Caco-2 (cell line): ENCODE data around the gene IGLL5. TPM values are rescaled to one million over a fixed set of nuclear protein-coding genes. Genes with fewer than 3 reads are reported as not detected.
"Not testable (repeated sequence)": the region's sequence is repeated elsewhere in the genome, so short reads cannot be mapped to it uniquely, and the experiment has no call there.

ENCODE experiments used
- BruUV-seq: library from RNA; stranded (reverse); fragments of 400-500 nt; replicated peaks from 2 replicates; lab custom pipeline; 2021; lab: Mats Ljungman, UMichigan
- CTCF ChIA-PET: fragments of 300-600 bp; sonication (Branson Sonifier 250); formaldehyde crosslinking; loops from one replicate; lab custom pipeline; 2022; ENCODE audit warnings: antibody characterized with exemption; lab: Charles Lee
- POLR2A ChIA-PET: fragments of 300-600 bp; sonication (Branson Sonifier 250); formaldehyde crosslinking; loops from one replicate; lab custom pipeline; 2022; ENCODE audit warnings: antibody characterized with exemption; lab: Charles Lee
- DNase-seq, 2 experiments: peaks; one replicate each; pipeline versions ENCODE4 v3.0.0 to v3.0.0-alpha.2; 2020 to 2022
- H3K27me3 ChIP-seq: replicated peaks from 2 replicates; pipeline ENCODE4 v1.6.0; 2011; ENCODE audit warnings: low read length; ENCODE audit not compliant: control insufficient read depth, insufficient read depth
- H3K36me3 ChIP-seq: 2 replicates; pipeline ENCODE4 v1.5.1; 2011; ENCODE audit warnings: low read length; ENCODE audit not compliant: control insufficient read depth, insufficient read depth
- H3K4me1 ChIP-seq: fragments of 250-450 bp; sonication (Bioruptor Pico); 2 replicates; pipeline ENCODE4 v1.5.1; 2020; ENCODE audit warnings: mild to moderate bottlenecking
- H3K4me3 ChIP-seq: 2 replicates; pipeline ENCODE4 v1.5.1; 2011; ENCODE audit warnings: low read depth, mild to moderate bottlenecking, control low read depth, low read length
- H3K9me3 ChIP-seq: fragments of 250-450 bp; sonication (Bioruptor Pico); 2 replicates; pipeline ENCODE4 v1.5.1; 2020; ENCODE audit warnings: mild to moderate bottlenecking, moderate library complexity
- H3K27ac Mint-ChIP-seq: one replicate; pipeline ENCODE4 v1.8.0; 2022; ENCODE audit warnings: mixed read lengths; ENCODE audit not compliant: unreplicated experiment
- H3K27me3 Mint-ChIP-seq: one replicate; pipeline ENCODE4 v1.8.0; 2022; ENCODE audit warnings: mixed read lengths; ENCODE audit not compliant: insufficient read depth, unreplicated experiment
- H3K36me3 Mint-ChIP-seq: one replicate; pipeline ENCODE4 v1.8.0; 2022; ENCODE audit warnings: mild to moderate bottlenecking, mixed read lengths; ENCODE audit not compliant: insufficient read depth, unreplicated experiment
- H3K4me1 Mint-ChIP-seq: one replicate; pipeline ENCODE4 v1.8.0; 2022; ENCODE audit warnings: low read depth, mixed read lengths; ENCODE audit not compliant: unreplicated experiment
- H3K4me3 Mint-ChIP-seq: one replicate; pipeline ENCODE4 v1.8.0; 2022; ENCODE audit warnings: mild to moderate bottlenecking, moderate library complexity, mixed read lengths; ENCODE audit not compliant: unreplicated experiment
- H3K9me3 Mint-ChIP-seq: one replicate; pipeline ENCODE4 v1.8.0; 2022; ENCODE audit warnings: mixed read lengths; ENCODE audit not compliant: unreplicated experiment
- CTCF ChIP-seq, 2 experiments: fragments of 200-600 bp in 1 of 2; IDR thresholded peaks; 1 replicate in 1 of 2; 2 replicates in 1 of 2; pipeline versions ENCODE4 v1.5.1 to v1.8.0; 2011 to 2022; ENCODE audit warnings: antibody characterized with exemption in 1 of 2, control low read depth in 1 of 2, inconsistent platforms in 1 of 2, low read depth in 1 of 2, low read length in 1 of 2, mild to moderate bottlenecking in 1 of 2, moderate library complexity in 1 of 2; ENCODE audit not compliant: insufficient read depth in 1 of 2, severe bottlenecking in 1 of 2, unreplicated experiment in 1 of 2
- intact Hi-C: fragments of 100-400 bp; cut with micrococcal nuclease; formaldehyde crosslinking; loops from one replicate; pipeline ENCODE4 v1.10.0; 2022; ENCODE audit not compliant: unreplicated experiment
- total RNA-seq: library from RNA; stranded (reverse); gene quantifications from 2 replicates; pipeline ENCODE4 v1.2.3, GENCODE V29; 2022

IGLL5 gene
- total RNA-seq, 1 experiment from 2014 or later: not detected

- no peak for DNase-seq
- Mint-ChIP-seq H3K27me3 (no peaks in the 10 kb centered on the region), H3K27ac (no peak overlapping the region), H3K36me3 (no peaks in the 10 kb centered on the region), H3K4me1 (peaks cover 20% of the 10 kb centered on the region), H3K9me3 (no peaks in the 10 kb centered on the region), H3K4me3 (no peak overlapping the region)
- intact Hi-C loops: no loop called here
- no peak for TF ChIP-seq CTCF (IDR thresholded peaks at IDR 0.05; ENCODE audit: insufficient read depth in 1 of 2, low read depth in 1 of 2, low read length in 1 of 2, severe bottlenecking in 1 of 2, unreplicated experiment in 1 of 2)
- Histone ChIP-seq H3K4me3 (no peak overlapping the region), H3K36me3 (no peaks in the 10 kb centered on the region), H3K27me3 (no peaks in the 10 kb centered on the region), H3K9me3 (no peaks in the 10 kb centered on the region), H3K4me1 (peaks cover 31% of the 10 kb centered on the region)
- ChIA-PET POLR2A (no interaction called here), CTCF (no interaction called here)
- no TSS peak for BruUV-seq
These were observed 34.0 kb downstream of the IGLL5 start for GRCh38 chr22:22921575-22921974.

GRCh38 chr22:22922092-22922953 lies 34.7 kb downstream of the IGLL5 start:
- H3K36me3 Mint-ChIP-seq, H3K27me3 Mint-ChIP-seq: not testable (repeated sequence)

GRCh38 chr22:22922954-22923319 lies 35.3 kb downstream of the IGLL5 start:
- no peaks in the 10 kb centered on the region for H3K27me3 ChIP-seq
- no peaks in the 10 kb centered on the region for H3K9me3 ChIP-seq
- no peak for TF ChIP-seq CTCF (IDR thresholded peaks at IDR 0.05; ENCODE audit: insufficient read depth in 1 of 2, low read depth in 1 of 2, low read length in 1 of 2, severe bottlenecking in 1 of 2, unreplicated experiment in 1 of 2)
- DNase-seq: no peak
- intact Hi-C loops: no loop called here
- Mint-ChIP-seq H3K27me3 (no peaks in the 10 kb centered on the region), H3K9me3 (no peaks in the 10 kb centered on the region), H3K4me3 (no peak overlapping the region), H3K27ac (no peak overlapping the region), H3K4me1 (peaks cover 22% of the 10 kb centered on the region), H3K36me3 (no peaks in the 10 kb centered on the region)
- no peaks in the 10 kb centered on the region for H3K36me3 ChIP-seq
- no peak overlapping the region for H3K4me3 ChIP-seq
- peaks cover 33% of the 10 kb centered on the region for H3K4me1 ChIP-seq
- ChIA-PET CTCF (no interaction called here), POLR2A (no interaction called here)
- no TSS peak for BruUV-seq

More at GRCh38 chr22:22922092-22922953, 34.7 kb downstream of the IGLL5 start:
- H3K27me3 ChIP-seq, H3K9me3 ChIP-seq, H3K36me3 ChIP-seq, POLR2A ChIA-PET, BruUV-seq, H3K9me3 Mint-ChIP-seq, CTCF ChIA-PET, DNase-seq, intact Hi-C loops, H3K4me3 ChIP-seq, H3K4me3 Mint-ChIP-seq, H3K27ac Mint-ChIP-seq: not testable (repeated sequence)
- peaks cover 33% of the 10 kb centered on the region for H3K4me1 ChIP-seq
- peaks cover 22% of the 10 kb centered on the region for H3K4me1 Mint-ChIP-seq
